A549 (cell line): Measurements from ENCODE around the gene FAM13A.

ENCODE experiments used
- CHD4 ChIP-seq: fragments of 200-600 bp; sonication (generic); IDR thresholded peaks from 2 replicates; pipeline ENCODE4 v1.6.1; 2016; ENCODE audit warnings: antibody characterized with exemption, mild to moderate bottlenecking, borderline replicate concordance
- CTCF ChIP-seq: fragments of >200 bp; sonication (Bioruptor Twin); formaldehyde crosslinking; IDR thresholded peaks from 3 replicates; pipeline ENCODE4 v1.5.1; 2016
- E2F6 ChIP-seq: IDR thresholded peaks from 2 replicates; pipeline ENCODE4 v1.6.1; 2012; ENCODE audit warnings: low read depth, borderline replicate concordance
- ESRRA ChIP-seq: fragments of 150-350 bp; IDR thresholded peaks from 2 replicates; pipeline ENCODE4 v1.6.1; 2014; ENCODE audit warnings: mild to moderate bottlenecking, low read length, borderline replicate concordance
- MAX ChIP-seq: IDR thresholded peaks from 2 replicates; pipeline ENCODE4 v1.6.1; 2012
- POLR2A ChIP-seq: IDR thresholded peaks from 2 replicates; pipeline ENCODE4 v1.6.1; 2012; ENCODE audit warnings: mild to moderate bottlenecking, low read length
- RARB ChIP-seq: fragments of 250-450 bp; sonication (Bioruptor Pico); IDR thresholded peaks from 2 replicates; pipeline ENCODE4 v1.8.0; 2021; ENCODE audit warnings: mild to moderate bottlenecking, moderate library complexity
- REST ChIP-seq: fragments of 200-600 bp; sonication (generic); IDR thresholded peaks from 2 replicates; pipeline ENCODE4 v1.6.1; 2016; ENCODE audit warnings: antibody characterized with exemption, mild to moderate bottlenecking, moderate library complexity
- RFX5 ChIP-seq: fragments of 450-650 bp; IDR thresholded peaks from 2 replicates; pipeline ENCODE4 v1.7.1; 2014; ENCODE audit warnings: antibody characterized with exemption, mild to moderate bottlenecking, moderate library complexity
- TP53 ChIP-seq: fragments of 250-450 bp; sonication (Bioruptor Pico); IDR thresholded peaks from 2 replicates; pipeline ENCODE4 v1.5.0; 2021; ENCODE audit warnings: mild to moderate bottlenecking, moderate library complexity
- USF2 ChIP-seq: fragments of 450-650 bp; IDR thresholded peaks from 2 replicates; pipeline ENCODE4 v1.6.1; 2014; ENCODE audit warnings: antibody characterized with exemption

GRCh38 chr4:88799900-88800299 is 257.1 kb downstream of the FAM13A start:
- TF ChIP-seq ESRRA, result no peak
- no peak for TF ChIP-seq CTCF
- TF ChIP-seq E2F6, result no peak
- TF ChIP-seq TP53 (CRISPR knock-in tag), result no peak
- no peak for TF ChIP-seq REST
- TF ChIP-seq POLR2A, result no peak
- TF ChIP-seq CHD4, result no peak
- no peak for TF ChIP-seq MAX
- TF ChIP-seq RARB (CRISPR knock-in tag), result no peak
- TF ChIP-seq RFX5, result no peak
- TF ChIP-seq USF2, result no peak
